ENCODE data around the gene TRAF3. TPM values are rescaled to one million over a fixed set of nuclear protein-coding genes. Genes with fewer than 3 reads are reported as not detected.

The TRAF3 gene
- total RNA-seq (ENCODE audit: unreplicated experiment), result 16.7 TPM
- long read RNA-seq, partial matches to known transcripts, result 0 of 2 reads
- long read RNA-seq, other reads (novel, unspliced or antisense), result 2 of 2 reads

- H3K9me3 Mint-ChIP-seq (ENCODE audit: unreplicated experiment), result peaks cover 2% of the 10 kb centered on the region
- H3K4me1 Mint-ChIP-seq (ENCODE audit: low read depth, unreplicated experiment), result peaks cover 34% of the 10 kb centered on the region
- peak; percentile 68 for DNase-seq
- peaks cover 14% of the 10 kb centered on the region for H3K27me3 Mint-ChIP-seq (ENCODE audit: unreplicated experiment)
- peak within 1 kb of the TSS; percentile 79 for H3K27ac Mint-ChIP-seq (ENCODE audit: unreplicated experiment)
- H3K4me3 Mint-ChIP-seq (ENCODE audit: unreplicated experiment), result peak within 1 kb of the TSS; percentile 82
- no peak for TF ChIP-seq CTCF (IDR thresholded peaks at IDR 0.05; ENCODE audit: partially characterized antibody, unreplicated experiment)
- H3K36me3 Mint-ChIP-seq (ENCODE audit: unreplicated experiment), result no peaks in the 10 kb centered on the region
Observed at GRCh38 chr14:102776761-102777710, at the start of gene TRAF3. Gene TRAF3 (plus strand): TSS chr14:102777449. CDS start chr14:102870202, 92,753 bp downstream.

GRCh38 chr14:102728501-102728900 lies 48.7 kb upstream of the TRAF3 start:
- no peak overlapping the region for H3K27ac Mint-ChIP-seq (ENCODE audit: unreplicated experiment)
- peaks cover 6% of the 10 kb centered on the region for H3K27me3 Mint-ChIP-seq (ENCODE audit: unreplicated experiment)
- peaks cover 4% of the 10 kb centered on the region for H3K9me3 Mint-ChIP-seq (ENCODE audit: unreplicated experiment)
- no peak overlapping the region for H3K4me3 Mint-ChIP-seq (ENCODE audit: unreplicated experiment)
- TF ChIP-seq CTCF (IDR thresholded peaks at IDR 0.05; ENCODE audit: partially characterized antibody, unreplicated experiment), result no peak
- peaks cover 8% of the 10 kb centered on the region for H3K4me1 Mint-ChIP-seq (ENCODE audit: low read depth, unreplicated experiment)
- DNase-seq, result no peak
- no peaks in the 10 kb centered on the region for H3K36me3 Mint-ChIP-seq (ENCODE audit: unreplicated experiment)

DNA sequence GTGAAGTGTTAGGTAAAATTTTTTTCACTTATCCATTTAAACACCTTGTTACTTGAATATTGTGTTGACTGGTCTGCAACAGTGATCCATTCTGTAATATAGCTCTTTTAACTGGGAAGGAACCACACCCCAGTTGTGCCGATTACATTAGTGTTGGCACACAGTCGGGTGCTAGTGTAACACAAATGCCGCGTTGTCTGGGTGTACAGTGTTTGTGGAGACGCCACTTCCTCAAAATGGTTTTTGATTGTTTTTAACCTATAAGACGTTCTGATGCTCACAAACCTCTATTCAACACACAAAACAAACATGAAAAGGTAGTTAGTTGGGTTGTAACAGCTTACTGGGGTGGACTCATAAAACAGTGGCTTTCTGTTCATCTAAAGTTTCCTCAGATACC lies 48.0 kb upstream of the TRAF3 start:
- DNase-seq, result no peak

GRCh38 chr14:102729825-102730224 lies 47.4 kb upstream of the TRAF3 start:
- no peak for DNase-seq
- Mint-ChIP-seq H3K27ac (ENCODE audit: unreplicated experiment) (no peak overlapping the region), H3K4me1 (ENCODE audit: low read depth, unreplicated experiment) (peaks cover 2% of the 10 kb centered on the region), H3K27me3 (ENCODE audit: unreplicated experiment) (peaks cover 6% of the 10 kb centered on the region), H3K9me3 (ENCODE audit: unreplicated experiment) (peaks cover 4% of the 10 kb centered on the region), H3K36me3 (ENCODE audit: unreplicated experiment) (no peaks in the 10 kb centered on the region), H3K4me3 (ENCODE audit: unreplicated experiment) (no peak overlapping the region)
- no peak for TF ChIP-seq CTCF (IDR thresholded peaks at IDR 0.05; ENCODE audit: partially characterized antibody, unreplicated experiment)

More for the DNA sequence above, 48.0 kb upstream of the TRAF3 start:
- Mint-ChIP-seq H3K27me3 (ENCODE audit: unreplicated experiment) (peaks cover 6% of the 10 kb centered on the region), H3K4me3 (ENCODE audit: unreplicated experiment) (no peak overlapping the region), H3K4me1 (ENCODE audit: low read depth, unreplicated experiment) (peaks cover 2% of the 10 kb centered on the region), H3K36me3 (ENCODE audit: unreplicated experiment) (no peaks in the 10 kb centered on the region), H3K9me3 (ENCODE audit: unreplicated experiment) (peaks cover 4% of the 10 kb centered on the region), H3K27ac (ENCODE audit: unreplicated experiment) (no peak overlapping the region)
- TF ChIP-seq CTCF (IDR thresholded peaks at IDR 0.05; ENCODE audit: partially characterized antibody, unreplicated experiment), result no peak
